Vagina (tissue), 2 donors: ENCODE results near the gene ISYNA1. TPM values are rescaled to one million over a fixed set of nuclear protein-coding genes. Genes with fewer than 3 reads are reported as not detected.

Source experiments
- DNase-seq, 2 donors: peaks; one replicate each; pipeline ENCODE4 v3.0.0-alpha.2; 2017; ENCODE audit errors: extremely low spot score in 2 of 2
- H3K27ac ChIP-seq: fragments of 200-600 bp; sonication (generic); one replicate; pipeline ENCODE4 v1.5.1; 2019
- H3K27me3 ChIP-seq: fragments of 200-600 bp; sonication (generic); one replicate; pipeline ENCODE4 v1.5.1; 2019
- H3K36me3 ChIP-seq, 2 donors: fragments of 200-600 bp; sonication (generic); one replicate each; pipeline ENCODE4 v1.5.1; 2017 to 2019
- H3K4me1 ChIP-seq: fragments of 200-600 bp; sonication (generic); one replicate; pipeline ENCODE4 v1.5.1; 2019
- H3K4me3 ChIP-seq, 2 donors: fragments of 200-600 bp; sonication (generic); 1 replicate in 1 of 2; 2 replicates in 1 of 2; pipeline ENCODE4 v1.5.1; 2016 to 2019
- H3K9me3 ChIP-seq: fragments of 200-600 bp; sonication (generic); one replicate; pipeline ENCODE4 v1.5.1; 2019
- CTCF ChIP-seq, 3 experiments: fragments of 450-650 bp in 2 of 3; fragments of 200-600 bp in 1 of 3; sonication (generic) in 1 of 3; IDR thresholded peaks; one replicate each; pipeline ENCODE4 v1.5.1; 2017 to 2019; ENCODE audit warnings: antibody characterized with exemption in 3 of 3, mild to moderate bottlenecking in 2 of 3, moderate library complexity in 2 of 3
- POLR2A ChIP-seq, 2 donors: fragments of 450-650 bp; IDR thresholded peaks; one replicate each; pipeline ENCODE4 v1.6.1; 2017; ENCODE audit warnings: antibody characterized with exemption in 2 of 2, mild to moderate bottlenecking in 2 of 2, moderate library complexity in 2 of 2
- POLR2AphosphoS5 ChIP-seq, 2 donors: sonication (generic); formaldehyde crosslinking; IDR thresholded peaks; one replicate each; pipeline ENCODE4 v1.9.0; 2017; ENCODE audit warnings: antibody characterized with exemption in 2 of 2, mild to moderate bottlenecking in 2 of 2, low read depth in 1 of 2; ENCODE audit not compliant: insufficient read depth in 1 of 2
- intact Hi-C: fragments of 100-400 bp; cut with DNase I; formaldehyde crosslinking; loops from one replicate; pipeline ENCODE4 v1.15.1; 2023
- total RNA-seq: library from RNA; depleted of rRNA; stranded (reverse); fragments of >200 nt; gene quantifications from one replicate; pipeline ENCODE4 v1.2.3, GENCODE V29; 2016

ISYNA1 gene
- total RNA-seq, 1 donor from 2014 or later, result 57.5 TPM

- H3K4me3 ChIP-seq, result no peak overlapping the region
- DNase-seq, result no peak
- H3K4me1 ChIP-seq, result peaks cover 95% of the 10 kb centered on the region
- H3K27ac ChIP-seq, result peak overlapping the region; percentile 86
- TF ChIP-seq CTCF (IDR thresholded peaks at IDR 0.05) (no peak), POLR2A (IDR thresholded peaks at IDR 0.05) (no peak), POLR2AphosphoS5 (IDR thresholded peaks at IDR 0.05; ENCODE audit: insufficient read depth in 1 of 2, low read depth in 1 of 2) (no peak)
- H3K36me3 ChIP-seq, result no peaks in the 10 kb centered on the region
- no peaks in the 10 kb centered on the region for H3K27me3 ChIP-seq
- H3K9me3 ChIP-seq, result no peaks in the 10 kb centered on the region
- intact Hi-C loops, result no loop called here
These were observed 12.9 kb downstream of the ISYNA1 start for GRCh38 chr19:18424890-18425514.

- H3K4me3 ChIP-seq, result no peak overlapping the region
- no peak for TF ChIP-seq POLR2AphosphoS5 (IDR thresholded peaks at IDR 0.05; ENCODE audit: insufficient read depth in 1 of 2, low read depth in 1 of 2)
- no peak for TF ChIP-seq CTCF (IDR thresholded peaks at IDR 0.05)
- no peak for TF ChIP-seq POLR2A (IDR thresholded peaks at IDR 0.05)
- no peaks in the 10 kb centered on the region for H3K9me3 ChIP-seq
- peaks cover 91% of the 10 kb centered on the region for H3K4me1 ChIP-seq
- no peak for DNase-seq
- intact Hi-C loops, result no loop called here
- no peaks in the 10 kb centered on the region for H3K36me3 ChIP-seq
- peak overlapping the region; percentile 54 for H3K27ac ChIP-seq
- no peaks in the 10 kb centered on the region for H3K27me3 ChIP-seq
These were observed 13.6 kb downstream of the ISYNA1 start for GRCh38 chr19:18424122-18424889.

- TF ChIP-seq POLR2AphosphoS5 (IDR thresholded peaks at IDR 0.05; ENCODE audit: insufficient read depth in 1 of 2, low read depth in 1 of 2) (no peak), POLR2A (IDR thresholded peaks at IDR 0.05) (no peak), CTCF (IDR thresholded peaks at IDR 0.05) (no peak)
- Histone ChIP-seq H3K27me3 (no peaks in the 10 kb centered on the region), H3K36me3 (no peaks in the 10 kb centered on the region), H3K27ac (peak overlapping the region; percentile 54), H3K4me1 (peaks cover 89% of the 10 kb centered on the region), H3K9me3 (no peaks in the 10 kb centered on the region), H3K4me3 (no peak overlapping the region)
- no peak for DNase-seq
- intact Hi-C loops, result no loop called here
These were observed 14.5 kb downstream of the ISYNA1 start for GRCh38 chr19:18423258-18424020.

- Histone ChIP-seq H3K9me3 (no peaks in the 10 kb centered on the region), H3K4me1 (peaks cover 90% of the 10 kb centered on the region), H3K36me3 (no peaks in the 10 kb centered on the region), H3K4me3 (no peak overlapping the region), H3K27ac (no peak overlapping the region), H3K27me3 (no peaks in the 10 kb centered on the region)
- no peak for DNase-seq
- TF ChIP-seq CTCF (IDR thresholded peaks at IDR 0.05), result no peak
- TF ChIP-seq POLR2A (IDR thresholded peaks at IDR 0.05), result no peak
- TF ChIP-seq POLR2AphosphoS5 (IDR thresholded peaks at IDR 0.05; ENCODE audit: insufficient read depth in 1 of 2, low read depth in 1 of 2), result no peak
- intact Hi-C loops, result no loop called here
These were observed 15.3 kb downstream of the ISYNA1 start for GRCh38 chr19:18422530-18423191.
